Measurements from ENCODE around the gene PTPN4.

PTPN4 gene

GRCh38 chr2:119820275-119820674 is 60.6 kb downstream of the PTPN4 start:
- no peaks in the 10 kb centered on the region for H3K9me3 ChIP-seq (ENCODE audit: insufficient read depth, low read length)
- no peak overlapping the region for H3K4me2 ChIP-seq (ENCODE audit: low read length)
- H3K4me3 ChIP-seq (ENCODE audit: low read length): no peak overlapping the region
- H3K27ac ChIP-seq (ENCODE audit: low read length): no peak overlapping the region
- no peaks in the 10 kb centered on the region for H3K36me3 ChIP-seq (replicated peaks; ENCODE audit: low read depth, low read length)
- no peak overlapping the region for H3K9ac ChIP-seq (ENCODE audit: low read length)
- peaks cover 2% of the 10 kb centered on the region; the same call in 1 of the 2 replicates for H3K79me2 ChIP-seq (ENCODE audit: low read length)
- no peak for TF ChIP-seq CTCF (IDR thresholded peaks at IDR 0.05; ENCODE audit: low read depth, low read length)
- no peak for TF ChIP-seq EZH2phosphoT487 (IDR thresholded peaks at IDR 0.05; ENCODE audit: low read depth)
- no peaks in the 10 kb centered on the region for H3K27me3 ChIP-seq (ENCODE audit: low read depth, low read length)
- H3K4me1 ChIP-seq (ENCODE audit: low read length): peaks cover 5% of the 10 kb centered on the region; the same call in 1 of the 2 replicates
- no peaks in the 10 kb centered on the region for H4K20me1 ChIP-seq (ENCODE audit: insufficient read depth, low read length)
- H2AFZ ChIP-seq (ENCODE audit: low read depth, low read length): no peak overlapping the region

GRCh38 chr2:119821266-119821665 is 61.5 kb downstream of the PTPN4 start:
- Histone ChIP-seq H3K27ac (ENCODE audit: low read length) (no peak overlapping the region), H3K36me3 (replicated peaks; ENCODE audit: low read depth, low read length) (no peaks in the 10 kb centered on the region), H4K20me1 (ENCODE audit: insufficient read depth, low read length) (no peaks in the 10 kb centered on the region), H2AFZ (ENCODE audit: low read depth, low read length) (no peak overlapping the region), H3K79me2 (ENCODE audit: low read length) (0 out of 2 replicates have a peak, but pooled peaks cover 2% of the 10 kb centered on the region), H3K4me1 (ENCODE audit: low read length) (peaks cover 7% of the 10 kb centered on the region), H3K9me3 (ENCODE audit: insufficient read depth, low read length) (no peaks in the 10 kb centered on the region), H3K9ac (ENCODE audit: low read length) (no peak overlapping the region), H3K4me3 (ENCODE audit: low read length) (no peak overlapping the region), H3K27me3 (ENCODE audit: low read depth, low read length) (no peaks in the 10 kb centered on the region), H3K4me2 (ENCODE audit: low read length) (no peak overlapping the region)
- TF ChIP-seq CTCF (IDR thresholded peaks at IDR 0.05; ENCODE audit: low read depth, low read length) (no peak), EZH2phosphoT487 (IDR thresholded peaks at IDR 0.05; ENCODE audit: low read depth) (no peak)

DNA sequence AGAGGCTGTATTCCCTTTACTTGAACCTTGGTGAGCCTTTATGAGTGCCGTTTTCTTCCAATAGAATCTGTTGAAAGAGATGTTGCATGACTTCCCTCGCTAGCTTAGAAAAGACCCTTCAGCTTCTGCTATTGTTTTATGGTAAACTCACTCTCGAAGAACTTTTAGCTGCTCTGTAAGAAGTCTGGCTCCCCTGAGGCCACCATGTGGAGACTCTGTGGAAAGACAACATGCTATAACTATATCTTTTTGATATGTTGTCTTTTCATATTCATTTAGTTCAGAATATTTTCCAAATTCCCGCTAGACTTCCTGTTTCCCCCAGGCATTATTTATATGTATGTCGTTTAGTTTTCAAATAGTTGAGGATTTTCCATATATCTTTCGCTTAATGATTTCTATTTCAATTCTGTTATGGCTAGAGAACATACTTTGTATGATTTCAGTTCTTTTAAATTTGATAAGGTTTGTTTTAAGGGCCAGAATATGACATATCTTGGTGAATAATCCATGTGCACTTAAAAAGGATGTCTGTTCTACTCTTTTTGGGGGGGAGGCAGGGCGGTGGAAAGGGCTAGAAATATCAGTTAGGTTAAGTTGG is 64.1 kb downstream of the PTPN4 start:
- Histone ChIP-seq H3K27me3 (ENCODE audit: low read depth, low read length) (no peaks in the 10 kb centered on the region), H3K79me2 (ENCODE audit: low read length) (peaks cover 5% of the 10 kb centered on the region; the same call in 1 of the 2 replicates), H4K20me1 (ENCODE audit: insufficient read depth, low read length) (no peaks in the 10 kb centered on the region), H3K36me3 (replicated peaks; ENCODE audit: low read depth, low read length) (no peaks in the 10 kb centered on the region), H3K4me2 (ENCODE audit: low read length) (peak overlapping the region; percentile 44; the same call in 1 of the 2 replicates), H3K4me3 (ENCODE audit: low read length) (no peak overlapping the region), H2AFZ (ENCODE audit: low read depth, low read length) (no peak overlapping the region), H3K4me1 (ENCODE audit: low read length) (peaks cover 12% of the 10 kb centered on the region), H3K27ac (ENCODE audit: low read length) (no peak overlapping the region), H3K9ac (ENCODE audit: low read length) (no peak overlapping the region), H3K9me3 (ENCODE audit: insufficient read depth, low read length) (no peaks in the 10 kb centered on the region)
- TF ChIP-seq EZH2phosphoT487 (IDR thresholded peaks at IDR 0.05; ENCODE audit: low read depth) (no peak), CTCF (IDR thresholded peaks at IDR 0.05; ENCODE audit: low read depth, low read length) (peak; percentile 75)

GRCh38 chr2:119826370-119826961 is 66.7 kb downstream of the PTPN4 start:
- Histone ChIP-seq H3K79me2 (ENCODE audit: low read length) (peaks cover 8% of the 10 kb centered on the region), H3K27me3 (ENCODE audit: low read depth, low read length) (no peaks in the 10 kb centered on the region), H3K4me2 (ENCODE audit: low read length) (no peak overlapping the region), H4K20me1 (ENCODE audit: insufficient read depth, low read length) (no peaks in the 10 kb centered on the region), H3K4me3 (ENCODE audit: low read length) (no peak overlapping the region), H3K27ac (ENCODE audit: low read length) (no peak overlapping the region), H3K36me3 (replicated peaks; ENCODE audit: low read depth, low read length) (peaks cover 6% of the 10 kb centered on the region), H3K9me3 (ENCODE audit: insufficient read depth, low read length) (no peaks in the 10 kb centered on the region), H3K9ac (ENCODE audit: low read length) (no peak overlapping the region), H2AFZ (ENCODE audit: low read depth, low read length) (no peak overlapping the region), H3K4me1 (ENCODE audit: low read length) (peaks cover 12% of the 10 kb centered on the region)
- no peak for TF ChIP-seq EZH2phosphoT487 (IDR thresholded peaks at IDR 0.05; ENCODE audit: low read depth)
- peak; percentile 79 for TF ChIP-seq CTCF (IDR thresholded peaks at IDR 0.05; ENCODE audit: low read depth, low read length)

Data from OCI-LY3 (cell line).